Measurements from ENCODE around the gene ZNF419. TPM values are rescaled to one million over a fixed set of nuclear protein-coding genes. Genes with fewer than 3 reads are reported as not detected.
A peak's percentile ranks its signal among the peaks of the same experiment; 100 is the strongest.

Gene ZNF419
- polyA plus RNA-seq, 1 of the 3 experiments (the other 2 are of a cell fraction), result 7.8 TPM

GRCh38 chr19:57452307-57452706 is 35.2 kb upstream of the ZNF419 start (continued):
- no peak for TF ChIP-seq GABPA (IDR thresholded peaks at IDR 0.05; ENCODE audit: low read depth)
- no peak for TF ChIP-seq TEAD4 (IDR thresholded peaks at IDR 0.05; ENCODE audit: borderline replicate concordance, insufficient read depth)
- no peak for TF ChIP-seq SIN3A (IDR thresholded peaks at IDR 0.05; ENCODE audit: borderline replicate concordance, low read depth, low read length)

GRCh38 chr19:57465680-57466381 is 21.7 kb upstream of the ZNF419 start:
- no peak overlapping the region for H3K4me2 ChIP-seq
- no peaks in the 10 kb centered on the region for H3K36me3 ChIP-seq (replicated peaks in 1 of 2; ENCODE audit: control insufficient read depth in 1 of 2, insufficient read depth in 2 of 2, low read length in 1 of 2)
- no peaks in the 10 kb centered on the region for H3K4me1 ChIP-seq (ENCODE audit: control insufficient read depth in 1 of 2, insufficient read depth in 2 of 2, low read depth in 1 of 2, low read length in 1 of 2)
- peaks cover 18% of the 10 kb centered on the region; the same call in 1 of the 2 replicates for H3K9me3 ChIP-seq
- no peak overlapping the region for H3K4me3 ChIP-seq (ENCODE audit: low read depth in 2 of 2, low read length in 1 of 2)
- H3F3A ChIP-seq (replicated peaks; ENCODE audit: insufficient read depth), result no peaks in the 10 kb centered on the region
- 52% methylated on average over 4 of the region's 5 CpGs for WGBS (ENCODE audit: low lambda C conversion rate)
- H3K27ac ChIP-seq (ENCODE audit: low read depth in 2 of 2, low read length in 1 of 2), result no peak overlapping the region
- TF ChIP-seq RAD21 (IDR thresholded peaks at IDR 0.05; ENCODE audit: low read length), result peak; percentile 63
- TF ChIP-seq RFX5 (IDR thresholded peaks at IDR 0.05; ENCODE audit: low read length), result no peak
- no peak for TF ChIP-seq ELF1 (IDR thresholded peaks at IDR 0.05)
- TF ChIP-seq CTCF (IDR thresholded peaks at IDR 0.05), result peak; percentile 50
- peak; percentile 15; the same call in 1 of the 2 replicates for TF ChIP-seq SMC3 (IDR thresholded peaks at IDR 0.05; ENCODE audit: low read depth, low read length)
- no peak for TF ChIP-seq MXI1 (IDR thresholded peaks at IDR 0.05; ENCODE audit: low read depth, low read length)
- ChIA-PET POLR2A (no interaction called here), CTCF (no interaction called here)
- DNase-seq, result peak; percentile 48
- no peak overlapping the region for H3K9ac ChIP-seq
- no peaks in the 10 kb centered on the region for H3K9me2 ChIP-seq
- no peaks in the 10 kb centered on the region for H3K27me3 ChIP-seq (ENCODE audit: insufficient read depth)
- H4K20me1 ChIP-seq (ENCODE audit: insufficient read depth), result no peaks in the 10 kb centered on the region
- H2AFZ ChIP-seq (ENCODE audit: low read depth), result no peak overlapping the region
- no peaks in the 10 kb centered on the region for H3K79me2 ChIP-seq (ENCODE audit: insufficient read depth)

GRCh38 chr19:57466489-57466888 is 21.1 kb upstream of the ZNF419 start:
- Histone ChIP-seq H3F3A (replicated peaks; ENCODE audit: insufficient read depth) (no peaks in the 10 kb centered on the region), H3K4me3 (ENCODE audit: low read depth in 2 of 2, low read length in 1 of 2) (no peak overlapping the region), H3K9me2 (no peaks in the 10 kb centered on the region), H3K27ac (ENCODE audit: low read depth in 2 of 2, low read length in 1 of 2) (no peak overlapping the region), H3K9me3 (peaks cover 15% of the 10 kb centered on the region; the same call in 1 of the 2 replicates), H4K20me1 (ENCODE audit: insufficient read depth) (no peaks in the 10 kb centered on the region), H3K36me3 (replicated peaks in 1 of 2; ENCODE audit: control insufficient read depth in 1 of 2, insufficient read depth in 2 of 2, low read length in 1 of 2) (no peaks in the 10 kb centered on the region), H3K27me3 (ENCODE audit: insufficient read depth) (no peaks in the 10 kb centered on the region), H3K4me1 (ENCODE audit: control insufficient read depth in 1 of 2, insufficient read depth in 2 of 2, low read depth in 1 of 2, low read length in 1 of 2) (no peaks in the 10 kb centered on the region), H3K79me2 (ENCODE audit: insufficient read depth) (no peaks in the 10 kb centered on the region), H3K9ac (no peak overlapping the region), H2AFZ (ENCODE audit: low read depth) (no peak overlapping the region), H3K4me2 (no peak overlapping the region)
- 74% methylated on average over 4 of the region's 5 CpGs for WGBS (ENCODE audit: low lambda C conversion rate)
- no peak for DNase-seq
- ChIA-PET CTCF (no interaction called here), POLR2A (no interaction called here)
- TF ChIP-seq FOXJ3 (CRISPR knock-in tag; IDR thresholded peaks at IDR 0.05), result no peak
- no peak for TF ChIP-seq USF2 (IDR thresholded peaks at IDR 0.05; ENCODE audit: borderline replicate concordance, low read depth, low read length)
- TF ChIP-seq RFX5 (IDR thresholded peaks at IDR 0.05; ENCODE audit: low read length), result no peak
- TF ChIP-seq YY1 (IDR thresholded peaks at IDR 0.05; ENCODE audit: low read depth), result no peak
- TF ChIP-seq USF1 (IDR thresholded peaks at IDR 0.05; ENCODE audit: borderline replicate concordance, low read depth), result no peak
- no peak for TF ChIP-seq TEAD4 (IDR thresholded peaks at IDR 0.05; ENCODE audit: borderline replicate concordance, insufficient read depth)

Measured in SK-N-SH (cell line).